Skin of body (tissue), 2 donors: ENCODE results near the gene SLC22A1. TPM values are rescaled to one million over a fixed set of nuclear protein-coding genes. Genes with fewer than 3 reads are reported as not detected.
"Not testable (repeated sequence)": the region's sequence is repeated elsewhere in the genome, so short reads cannot be mapped to it uniquely, and the experiment has no call there.

ENCODE experiments used
- DNase-seq: peaks from one replicate; lab custom pipeline; 2025; lab: John Stamatoyannopoulos, UW
- total RNA-seq: library from RNA; depleted of rRNA; stranded (reverse); fragments of >200 nt; gene quantifications from one replicate; pipeline ENCODE4 v1.2.3, GENCODE V29; 2014

Gene SLC22A1
- total RNA-seq, 1 donor from 2014 or later: 0.59 TPM

DNA sequence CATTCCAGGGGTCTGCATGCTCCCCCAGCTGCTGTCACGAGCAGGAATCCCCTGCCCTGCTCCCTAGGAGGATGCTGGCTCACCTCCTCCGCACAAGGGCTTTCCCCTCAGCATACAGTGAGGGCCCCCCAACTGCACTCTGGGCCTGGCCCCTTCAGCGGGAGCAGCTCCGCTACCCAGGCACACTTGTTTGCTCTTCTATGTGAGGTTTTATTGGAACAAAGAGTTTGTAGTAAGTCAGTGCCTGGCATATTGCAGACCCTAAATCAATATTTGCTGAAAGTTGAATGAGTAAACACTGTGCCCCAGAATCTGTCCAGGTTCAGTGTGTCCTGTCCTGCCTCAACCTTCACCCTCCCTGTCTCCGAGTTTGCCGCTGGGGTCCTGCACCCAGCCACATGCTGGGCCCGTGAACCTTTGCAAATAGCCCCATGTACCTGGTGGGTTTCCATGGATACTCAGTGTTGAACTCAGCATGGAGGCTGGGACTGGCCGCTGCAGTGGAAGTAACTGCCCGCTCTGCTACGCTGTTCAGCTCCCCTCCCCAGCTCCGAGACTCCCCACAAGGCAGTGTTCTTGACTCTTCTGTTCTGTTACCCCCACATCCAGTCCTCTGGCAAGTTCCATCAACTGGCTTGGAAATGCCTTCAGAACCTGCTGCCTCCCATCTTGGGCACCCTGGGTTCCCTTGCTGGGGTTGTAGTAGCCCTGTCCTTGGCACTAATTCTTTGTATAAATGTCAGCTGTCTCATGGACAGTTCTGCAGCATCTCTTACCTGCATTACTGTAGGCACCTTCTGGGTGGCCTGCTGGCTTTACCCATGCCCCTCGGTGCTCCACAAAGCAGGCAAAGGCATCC, 15.7 kb downstream of the SLC22A1 start:
- no peak for DNase-seq

DNA sequence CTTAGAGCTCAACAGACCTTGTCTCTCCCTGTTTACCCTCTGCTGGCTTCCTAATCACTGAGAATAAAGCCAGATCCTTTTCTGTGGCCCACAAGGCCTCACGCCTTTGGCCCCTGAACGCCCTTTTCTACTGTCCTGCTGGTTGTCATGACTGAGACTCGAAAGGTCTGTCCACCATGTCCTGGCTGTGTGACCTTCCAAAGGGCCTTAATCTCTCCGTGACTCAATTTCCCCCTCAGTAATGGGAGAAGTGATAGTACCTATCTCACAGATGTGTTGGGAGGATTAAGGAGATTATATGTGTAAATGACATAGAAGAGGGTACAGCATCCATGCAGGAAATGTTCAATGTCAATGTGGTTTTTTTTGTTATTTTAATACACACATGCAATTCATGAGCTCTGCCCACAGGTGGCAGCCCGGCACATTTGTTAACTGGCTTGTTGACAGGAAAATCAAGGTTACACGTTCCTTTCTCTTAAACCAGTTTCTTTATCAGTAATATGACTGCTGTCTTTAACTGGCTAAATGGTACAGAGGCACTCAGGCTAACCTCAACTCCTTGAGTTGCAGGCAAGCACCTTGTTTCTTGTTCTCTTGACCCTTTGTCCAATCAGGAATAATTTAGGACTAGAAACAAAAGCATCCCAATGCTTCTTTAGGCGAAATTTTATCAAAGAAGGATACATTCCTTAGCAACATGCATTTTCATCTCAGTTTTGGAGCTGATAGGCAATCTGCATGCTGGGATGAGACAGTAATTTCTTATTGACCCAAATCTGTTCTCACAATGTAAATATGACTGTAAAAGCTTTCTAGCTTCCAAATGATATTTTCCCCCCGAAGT, 16.6 kb downstream of the SLC22A1 start:
- DNase-seq: peak; percentile 44

DNA sequence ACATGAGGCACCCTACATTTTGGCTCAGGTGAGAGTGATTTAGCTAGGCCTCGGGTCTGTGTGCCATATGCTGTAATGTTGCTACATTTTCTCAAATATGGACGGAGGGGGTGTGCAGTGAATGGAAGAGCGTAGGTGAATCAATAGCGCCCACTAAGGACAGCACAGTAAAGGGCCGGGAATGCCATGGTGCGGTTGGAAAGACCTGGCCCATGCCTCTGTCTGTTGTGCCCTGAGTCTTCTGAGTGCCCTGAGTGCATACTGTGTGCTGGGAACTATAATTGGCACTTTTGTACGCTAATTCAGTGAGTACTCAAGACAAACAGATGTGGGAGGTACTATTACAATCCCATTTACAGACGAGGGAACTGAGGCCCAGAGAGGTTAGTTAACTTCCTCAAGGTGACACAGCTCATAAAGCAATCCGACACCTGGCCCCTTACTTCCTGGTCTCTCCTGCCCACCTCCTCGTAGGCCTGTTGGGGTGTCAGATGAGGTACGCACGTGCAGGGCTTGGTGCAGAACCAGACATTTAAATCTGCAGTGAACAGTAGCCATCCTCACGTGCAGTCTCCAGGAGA, 17.3 kb downstream of the SLC22A1 start:
- DNase-seq: no peak

DNA sequence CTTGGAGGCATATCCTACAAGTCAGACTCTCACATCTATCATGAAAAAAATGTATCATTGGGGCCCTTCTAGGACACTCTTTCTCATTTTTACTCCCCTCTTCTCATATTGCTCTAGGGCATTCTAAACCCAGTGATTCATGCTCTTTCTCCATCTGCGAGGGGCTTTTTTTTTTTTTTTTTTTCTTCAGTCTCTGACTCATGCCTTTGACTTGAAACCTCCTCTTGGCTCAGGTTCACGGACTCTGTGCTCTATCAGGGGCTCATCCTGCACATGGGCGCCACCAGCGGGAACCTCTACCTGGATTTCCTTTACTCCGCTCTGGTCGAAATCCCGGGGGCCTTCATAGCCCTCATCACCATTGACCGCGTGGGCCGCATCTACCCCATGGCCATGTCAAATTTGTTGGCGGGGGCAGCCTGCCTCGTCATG, 17.8 kb downstream of the SLC22A1 start:
- no peak for DNase-seq

DNA sequence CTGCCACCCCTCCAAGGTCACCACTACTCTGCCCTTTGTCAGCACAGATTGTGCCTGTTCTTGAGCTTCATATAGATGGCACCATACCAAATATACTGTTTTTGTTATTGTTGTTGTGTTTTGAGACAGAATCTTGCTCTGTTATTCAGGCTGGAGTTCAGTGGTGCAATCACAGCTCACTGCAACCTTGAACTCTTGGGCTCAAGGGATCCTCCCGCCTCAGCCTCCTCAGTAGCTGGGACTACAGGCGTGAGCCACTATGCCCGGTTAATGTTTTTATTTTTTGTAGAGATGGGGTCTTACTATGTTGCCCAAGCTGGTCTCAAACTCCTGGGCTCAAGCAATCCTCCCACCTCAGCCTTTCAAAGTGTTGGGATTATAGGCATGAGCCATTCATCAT, 18.9 kb downstream of the SLC22A1 start:
- not testable (repeated sequence) for DNase-seq

DNA sequence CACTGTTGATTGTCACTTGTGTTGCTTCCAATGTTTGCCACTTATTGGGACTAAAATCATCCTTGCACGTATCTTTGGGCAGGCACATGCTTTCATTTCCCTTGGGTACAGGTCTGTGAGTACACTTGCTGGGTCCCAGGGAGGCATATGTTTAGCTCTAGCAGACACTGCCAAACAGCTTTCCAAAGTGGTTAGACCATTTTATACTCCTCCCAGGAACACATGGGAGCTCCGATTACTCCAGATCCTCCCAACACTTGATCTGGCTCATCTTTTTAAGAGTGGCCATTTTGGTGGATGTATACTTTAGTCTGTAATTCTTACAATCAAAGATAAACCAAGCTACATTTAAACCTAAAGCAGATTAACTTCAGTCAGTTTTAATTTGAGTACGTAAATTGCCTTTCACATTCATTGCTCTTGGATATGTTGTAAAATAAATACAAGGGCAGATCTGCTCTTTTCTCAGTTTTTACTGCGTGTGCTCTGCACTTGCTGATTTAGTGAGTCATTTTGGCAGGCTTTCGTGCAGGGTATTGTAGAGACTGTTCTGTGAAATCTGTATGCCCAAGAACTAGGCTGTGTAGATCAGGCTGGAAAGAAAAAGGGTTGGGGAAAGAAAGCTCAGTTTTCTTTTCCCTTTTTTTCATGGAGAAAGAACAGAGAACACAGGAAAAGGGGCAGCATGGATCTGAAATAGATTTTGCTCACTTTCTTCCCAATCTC, 19.5 kb downstream of the SLC22A1 start:
- no peak for DNase-seq

DNA sequence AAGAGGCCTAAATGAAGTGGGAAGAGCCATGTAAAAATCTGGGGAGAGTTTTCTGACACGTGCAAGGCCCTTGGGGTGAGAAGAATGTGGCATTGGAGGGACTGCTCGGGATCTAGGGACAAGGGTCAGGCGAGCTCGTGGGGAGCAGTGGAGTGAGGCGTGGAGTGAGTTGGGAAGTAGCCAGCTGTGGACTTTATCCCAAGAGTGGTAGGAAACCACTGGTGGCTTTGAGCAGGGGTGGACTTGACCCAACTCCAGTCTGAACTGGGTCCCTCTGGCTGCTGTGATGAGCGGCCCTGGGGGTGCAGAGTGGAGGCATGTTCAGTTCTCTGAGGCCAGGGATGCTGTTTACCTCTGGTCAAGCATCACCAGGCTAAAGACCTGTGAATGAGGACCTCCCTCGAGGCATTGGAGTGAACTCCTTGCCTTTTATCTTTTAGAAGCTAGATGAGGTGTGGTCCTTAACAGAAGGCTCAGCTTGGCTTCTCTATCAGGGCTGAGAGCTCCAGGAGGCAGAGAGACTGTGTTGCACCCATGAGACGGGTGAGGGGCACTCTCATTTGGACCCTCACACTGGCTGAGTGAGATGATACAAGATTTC, 20.6 kb downstream of the SLC22A1 start:
- no peak for DNase-seq

DNA sequence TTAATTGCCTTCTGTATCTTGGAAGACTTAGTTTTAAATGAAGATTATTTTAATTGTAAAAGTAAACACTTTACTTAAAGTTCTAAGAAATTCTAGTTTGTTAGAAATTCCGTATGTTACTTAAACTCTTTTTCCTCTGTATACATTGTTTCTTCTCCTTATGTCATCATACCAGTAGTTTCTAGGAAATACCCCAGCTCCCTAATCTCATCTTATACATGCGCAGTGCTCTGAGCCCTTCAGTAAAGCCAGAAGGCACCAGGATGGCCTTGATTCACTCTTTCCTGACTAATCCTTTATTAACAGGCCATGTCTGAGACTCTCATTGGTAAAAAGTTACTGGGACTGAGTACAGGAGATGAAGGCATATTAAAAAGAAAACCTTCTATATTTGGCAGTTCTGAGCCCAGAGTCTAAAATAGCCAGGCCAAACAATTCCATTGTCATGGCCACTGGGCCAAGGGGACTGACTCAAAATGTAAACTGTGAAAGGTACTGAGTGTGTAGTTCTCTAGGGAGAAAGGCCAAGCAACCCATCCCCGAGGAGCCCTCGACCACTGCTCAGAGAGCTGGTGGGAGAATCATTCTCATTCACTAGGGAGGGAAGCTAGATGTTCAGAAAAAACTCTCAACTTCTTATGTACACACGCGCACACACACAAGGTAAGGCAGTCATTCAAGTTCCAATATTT, 25.0 kb downstream of the SLC22A1 start:
- no peak for DNase-seq

DNA sequence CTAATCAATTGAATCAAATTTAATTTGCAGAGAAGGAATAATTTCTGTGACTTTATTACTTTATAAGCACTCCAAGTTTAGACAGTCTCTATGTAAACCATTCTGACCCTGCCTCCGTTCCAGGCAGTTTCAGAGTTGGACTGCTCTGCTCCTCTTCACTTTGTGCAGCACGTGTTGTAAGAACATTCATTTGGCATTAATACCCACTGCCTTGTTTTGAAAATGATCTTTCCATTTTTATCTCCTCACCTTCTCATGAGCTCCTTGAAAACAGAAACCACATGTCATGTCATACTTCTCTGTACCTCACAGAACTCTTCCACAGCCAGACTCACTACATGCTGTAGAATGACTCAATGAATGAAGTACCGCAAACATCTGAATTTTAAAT, 25.5 kb downstream of the SLC22A1 start:
- DNase-seq: no peak

DNA sequence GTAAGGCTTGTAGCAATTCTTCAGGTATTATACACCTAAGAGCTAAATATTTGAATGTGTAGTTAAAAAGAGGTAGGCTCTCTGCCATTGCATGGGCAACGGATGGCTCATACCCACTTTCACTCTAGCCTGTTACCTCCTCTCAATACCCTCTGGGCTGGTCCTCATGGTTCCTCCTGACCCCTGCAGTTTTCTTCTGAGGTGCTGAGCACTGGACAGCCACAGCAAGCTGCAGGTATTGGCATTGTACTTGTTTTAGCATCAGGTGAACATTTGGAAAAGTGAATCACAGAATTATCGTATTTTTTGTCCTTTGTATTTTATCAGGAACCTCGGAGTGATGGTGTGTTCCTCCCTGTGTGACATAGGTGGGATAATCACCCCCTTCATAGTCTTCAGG, 32.9 kb downstream of the SLC22A1 start:
- no peak for DNase-seq

DNA sequence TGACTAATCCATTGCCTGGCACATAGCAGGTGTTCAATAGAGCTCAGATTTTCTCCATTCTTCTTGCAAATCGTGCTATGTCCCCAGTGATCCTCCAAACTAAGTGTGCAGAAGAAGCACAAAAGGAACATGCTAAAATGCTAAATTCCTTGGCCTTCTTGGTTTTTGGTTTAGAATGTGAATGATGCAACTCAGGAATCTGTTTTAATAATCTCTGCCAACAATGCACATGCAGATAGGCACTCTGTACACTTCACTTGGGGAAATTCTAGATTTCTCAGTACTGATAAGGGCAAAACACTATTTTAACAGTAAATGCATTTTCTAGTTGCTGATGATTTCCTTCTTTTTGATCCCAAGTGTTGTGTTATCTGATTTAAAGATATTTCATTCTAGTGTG, 35.2 kb downstream of the SLC22A1 start:
- no peak for DNase-seq

DNA sequence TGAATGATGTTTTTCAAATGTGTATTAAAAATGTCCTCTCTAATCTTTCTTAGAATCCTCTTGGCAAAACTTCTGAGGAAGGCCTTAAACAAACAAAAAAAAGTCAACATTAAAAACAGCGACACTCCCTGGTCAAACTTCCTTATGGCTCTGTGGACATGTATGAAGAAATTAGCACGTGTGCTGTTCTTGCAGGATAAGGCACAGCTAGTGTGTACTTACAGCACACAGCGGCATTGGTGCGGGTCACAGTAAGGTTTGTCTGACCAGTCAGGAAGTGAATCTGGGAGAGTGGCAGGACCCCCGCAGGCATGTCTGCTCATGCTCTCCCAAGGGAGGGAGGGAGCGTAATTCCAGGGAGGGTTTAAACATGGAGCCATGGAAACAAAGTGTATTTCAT, 38.8 kb downstream of the SLC22A1 start:
- no peak for DNase-seq

DNA sequence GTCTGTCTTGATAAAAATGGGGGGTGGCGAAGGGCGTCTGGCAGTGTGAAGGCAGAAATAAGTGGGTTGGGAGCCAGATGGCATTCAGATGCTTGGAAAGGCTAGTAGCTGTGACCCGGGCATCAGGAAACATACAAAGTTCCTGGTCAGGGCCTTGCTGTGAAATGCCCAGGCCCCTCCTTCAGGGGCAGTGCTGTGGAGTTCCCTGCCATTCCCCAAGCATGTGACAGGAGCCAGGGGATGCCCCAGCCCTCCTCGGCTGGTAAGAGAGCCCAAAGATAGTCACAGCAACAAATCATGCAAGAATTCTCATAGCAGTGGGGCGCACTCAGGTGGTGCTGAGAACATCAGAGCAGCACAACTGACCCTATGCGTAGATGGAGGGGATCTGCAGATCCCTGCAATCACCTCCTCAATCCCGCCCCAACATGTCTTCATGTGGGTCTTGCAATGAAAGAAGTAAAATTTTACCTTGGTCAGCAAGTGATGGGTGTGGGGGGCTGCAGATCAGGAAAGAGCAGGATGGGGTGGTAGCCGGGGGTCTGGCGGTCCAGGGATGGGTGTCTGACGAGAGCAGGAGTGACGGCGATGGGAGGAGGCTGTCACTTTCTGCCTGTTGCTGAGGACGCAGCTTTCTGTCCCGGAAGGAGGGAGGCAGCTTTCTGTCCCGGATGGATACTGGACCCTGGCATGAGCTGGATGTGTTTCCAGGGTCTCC, 39.5 kb downstream of the SLC22A1 start:
- no peak for DNase-seq

DNA sequence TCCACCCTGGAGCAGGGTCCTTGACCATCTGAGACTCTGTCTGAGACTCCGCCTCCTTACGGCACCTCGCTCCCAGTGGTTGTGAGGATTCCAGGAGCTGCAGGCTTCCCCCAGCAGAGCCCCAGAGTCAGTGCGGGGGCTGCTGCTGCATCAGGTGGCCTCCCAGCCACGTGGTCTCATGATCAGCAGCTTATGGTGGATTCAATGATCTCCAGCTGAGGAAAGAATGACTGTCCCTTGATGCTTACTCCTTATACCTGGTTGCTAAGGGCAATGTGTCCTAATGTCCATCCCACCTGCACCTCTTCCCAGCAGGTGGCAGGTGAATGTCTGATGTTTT, 40.0 kb downstream of the SLC22A1 start:
- DNase-seq: no peak

DNA sequence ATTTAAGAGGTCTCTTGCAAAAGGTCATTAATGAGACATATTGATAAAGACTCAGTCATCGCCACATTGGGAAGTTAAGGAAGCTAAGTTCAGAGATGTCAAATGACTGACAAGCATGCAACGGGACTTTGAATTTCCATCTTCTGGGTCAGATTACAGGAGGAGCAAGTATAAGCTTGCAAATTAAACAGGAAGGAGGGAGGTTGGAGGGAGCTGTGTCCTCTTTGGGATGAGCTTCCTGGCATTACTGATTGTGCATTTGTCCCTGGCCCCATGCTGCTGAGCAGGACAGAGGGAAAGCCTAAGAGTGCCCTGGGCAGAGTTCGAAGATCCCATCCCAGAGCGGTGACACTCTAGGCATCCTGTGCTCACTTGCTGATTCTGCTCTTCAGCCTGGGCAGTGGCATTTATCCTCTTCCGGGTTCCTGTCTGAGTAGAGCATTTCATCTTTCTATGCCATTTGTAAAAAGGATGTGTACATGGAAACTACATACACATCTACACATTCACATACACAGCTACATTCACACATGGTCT, 40.5 kb downstream of the SLC22A1 start:
- peak; percentile 14 for DNase-seq

DNA sequence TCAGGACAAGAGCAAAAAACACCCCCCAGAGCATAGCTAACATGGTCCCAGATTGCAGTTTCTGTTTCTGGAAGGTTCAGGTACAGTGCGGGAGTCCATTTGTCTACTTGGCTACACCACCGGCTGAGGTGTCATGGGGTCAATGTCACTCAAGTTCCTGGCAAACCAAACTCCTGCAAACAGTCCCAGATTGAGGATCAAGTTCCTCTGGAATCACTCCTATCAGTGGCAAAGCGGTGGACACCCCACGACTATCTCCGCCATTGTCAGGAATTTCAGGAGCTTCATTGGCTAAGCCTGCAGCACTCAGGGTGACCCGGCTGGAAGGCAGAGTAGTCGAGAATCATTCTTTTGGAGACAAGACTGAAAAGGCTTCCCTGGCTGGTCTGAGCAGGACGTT, 41.8 kb downstream of the SLC22A1 start:
- no peak for DNase-seq

DNA sequence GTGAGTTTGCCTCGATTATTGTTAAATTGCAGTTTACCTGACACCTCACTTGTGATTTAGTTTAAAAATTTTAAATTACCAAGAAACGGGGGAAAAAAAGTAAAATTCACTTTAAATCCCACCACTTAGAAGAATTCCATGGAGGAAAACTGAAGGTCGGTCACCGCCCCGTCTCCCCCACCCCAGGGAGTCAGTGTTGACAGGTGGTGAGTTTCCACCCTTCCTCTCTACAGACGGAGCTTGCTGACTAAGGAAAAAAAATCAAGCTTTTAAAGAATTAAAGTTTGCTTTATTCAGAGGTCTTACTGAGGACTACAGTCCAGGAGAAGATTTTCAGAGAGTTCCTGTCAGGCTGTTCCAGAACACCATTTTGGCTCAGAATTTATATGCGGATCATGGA, 42.3 kb downstream of the SLC22A1 start:
- DNase-seq: no peak

DNA sequence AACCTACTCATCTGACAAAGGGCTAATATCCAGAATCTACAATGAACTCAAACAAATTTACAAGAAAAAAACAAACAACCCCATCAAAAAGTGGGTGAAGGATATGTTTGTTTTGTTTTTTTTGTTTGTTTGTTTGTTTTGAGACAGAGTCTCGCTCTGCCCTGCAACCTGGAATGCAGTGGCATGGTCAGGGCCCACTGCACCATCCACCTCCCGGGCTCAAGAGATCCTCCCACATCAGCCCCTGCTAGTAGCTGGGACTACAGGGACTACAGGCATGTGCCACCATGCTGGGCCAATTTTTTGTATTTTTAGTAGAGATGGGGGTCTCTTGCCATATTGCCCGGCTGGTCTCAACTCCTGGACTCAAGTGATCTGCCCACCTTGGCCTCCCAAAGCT, 44.3 kb downstream of the SLC22A1 start:
- not testable (repeated sequence) for DNase-seq

DNA sequence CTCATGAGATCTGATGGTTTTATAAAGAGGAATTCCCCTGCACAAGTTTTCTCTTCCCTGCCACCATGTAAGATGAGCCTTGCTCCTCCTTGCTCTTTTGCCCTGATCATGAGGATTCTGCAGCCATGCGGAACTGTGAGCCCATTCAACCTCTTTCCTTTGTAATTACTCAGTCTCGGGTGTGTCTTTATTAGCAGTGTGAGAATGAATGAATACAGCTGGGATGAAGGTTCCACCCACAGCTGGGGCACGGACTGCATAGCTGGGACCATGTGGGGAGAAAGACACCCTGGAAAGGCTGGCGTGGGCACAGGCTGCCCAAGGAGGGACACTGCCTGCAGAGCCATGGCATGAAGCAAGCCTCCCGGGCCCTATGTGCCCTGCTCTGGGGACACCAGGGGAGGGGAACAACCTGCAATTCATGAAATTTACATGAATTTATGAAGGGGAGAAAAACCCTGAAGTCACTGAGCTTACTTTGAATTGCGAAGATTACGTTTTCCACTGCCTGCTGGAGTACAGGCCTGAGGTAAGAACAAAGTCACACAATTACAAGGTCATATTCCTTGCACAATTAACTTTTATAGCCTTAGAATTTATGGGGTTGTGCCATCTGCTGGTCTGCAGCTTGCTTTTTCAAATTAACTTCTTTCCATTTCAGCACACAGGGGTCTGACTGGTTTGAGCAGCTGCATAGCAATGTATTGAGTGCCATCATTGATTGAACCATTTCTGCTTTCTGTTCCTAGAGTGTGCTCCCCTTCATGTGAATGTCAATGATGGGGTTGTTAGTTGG, 46.2 kb downstream of the SLC22A1 start:
- no peak for DNase-seq
